ENCODE measurements around the gene DHFR.
"Not testable (repeated sequence)": the region's sequence is repeated elsewhere in the genome, so short reads cannot be mapped to it uniquely, and the experiment has no call there.

The DHFR gene

GRCh38 chr5:80654391-80655230 is at the start of gene DHFR, which contains the start of gene MSH3:
Gene DHFR, minus strand, starts transcription at chr5:80654983. Its CDS starts 494 bp downstream, at chr5:80654489.
Gene MSH3, plus strand, starts transcription at chr5:80654652. Its CDS starts 76 bp downstream, at chr5:80654728.
- peak; percentile 52 for DNase-seq

- no peak for DNase-seq
Measured at GRCh38 chr5:80704221-80704620, 49.4 kb upstream of the DHFR start.

- DNase-seq: no peak
Measured at GRCh38 chr5:80703747-80704146, 49.0 kb upstream of the DHFR start.

GRCh38 chr5:80703291-80703690 is 48.5 kb upstream of the DHFR start:
- DNase-seq: no peak

- no peak for DNase-seq
Measured at GRCh38 chr5:80701597-80701996, 46.8 kb upstream of the DHFR start.

- no peak for DNase-seq
Measured at GRCh38 chr5:80698369-80698768, 43.6 kb upstream of the DHFR start.

GRCh38 chr5:80697100-80697499 is 42.3 kb upstream of the DHFR start:
- DNase-seq: no peak

GRCh38 chr5:80696450-80696849 is 41.7 kb upstream of the DHFR start:
- no peak for DNase-seq

- no peak for DNase-seq
Measured at GRCh38 chr5:80695666-80696065, 40.9 kb upstream of the DHFR start.

GRCh38 chr5:80689627-80690026 is 34.8 kb upstream of the DHFR start:
- DNase-seq: no peak

- no peak for DNase-seq
Measured at GRCh38 chr5:80688648-80689420, 34.1 kb upstream of the DHFR start.

GRCh38 chr5:80686757-80687156 is 32.0 kb upstream of the DHFR start:
- DNase-seq: no peak

- no peak for DNase-seq
Measured at GRCh38 chr5:80676706-80677105, 21.9 kb upstream of the DHFR start.

GRCh38 chr5:80672140-80672736 is 17.5 kb upstream of the DHFR start:
- no peak for DNase-seq

GRCh38 chr5:80668016-80668969 is 13.5 kb upstream of the DHFR start:
- no peak for DNase-seq

GRCh38 chr5:80667384-80667783 is 12.6 kb upstream of the DHFR start:
- DNase-seq: no peak

- no peak for DNase-seq
Measured at GRCh38 chr5:80665057-80665456, 10.3 kb upstream of the DHFR start.

GRCh38 chr5:80662108-80662507 is 7.3 kb upstream of the DHFR start:
- no peak for DNase-seq

- DNase-seq: not testable (repeated sequence)
Measured at GRCh38 chr5:80660661-80661060, 5.9 kb upstream of the DHFR start.

GRCh38 chr5:80659106-80659505 is 4.3 kb upstream of the DHFR start:
- no peak for DNase-seq

- DNase-seq: no peak
Measured at GRCh38 chr5:80656425-80656824, 1.6 kb upstream of the DHFR start.

- no peak for DNase-seq
Measured at GRCh38 chr5:80655231-80655774, 520 bp upstream of the DHFR start.
